ENCODE data around the gene ERV3-1.
A peak's percentile ranks its signal among the peaks of the same experiment; 100 is the strongest.
"Not testable (repeated sequence)": the region's sequence is repeated elsewhere in the genome, so short reads cannot be mapped to it uniquely, and the experiment has no call there.

Gene ERV3-1

GRCh38 chr7:65051139-65051538 is 44.7 kb upstream of the ERV3-1 start:
- not testable (repeated sequence) for H3K4me3 ChIP-seq (ENCODE audit: insufficient read depth in 1 of 2, low read depth in 1 of 2, low read length in 2 of 2); H3K79me1 ChIP-seq (replicated peaks; ENCODE audit: low read length, poor library complexity, severe bottlenecking); H3K4me1 ChIP-seq (ENCODE audit: control insufficient read depth, insufficient read depth, low read depth, low read length); H3K4ac ChIP-seq (ENCODE audit: low read depth in 1 of 2, low read length in 2 of 2); H2AFZ ChIP-seq (ENCODE audit: low read depth, low read length); H3K18ac ChIP-seq (ENCODE audit: low read depth in 1 of 2, low read length in 2 of 2); DNase-seq; H3K14ac ChIP-seq (ENCODE audit: low read length in 2 of 2); H3K4me2 ChIP-seq (ENCODE audit: low read length, poor library complexity, severe bottlenecking); H2BK15ac ChIP-seq (ENCODE audit: low read depth, poor library complexity, severe bottlenecking); H3K9ac ChIP-seq (ENCODE audit: low read length); H3K27ac ChIP-seq (ENCODE audit: low read length, poor library complexity, severe bottlenecking); H3K23ac ChIP-seq (ENCODE audit: low read length in 2 of 2); H3K36me3 ChIP-seq (ENCODE audit: control insufficient read depth in 1 of 2, insufficient read depth in 2 of 2, low read depth in 1 of 2, low read length in 2 of 2); H2BK5ac ChIP-seq (ENCODE audit: low read depth, low read length, poor library complexity, severe bottlenecking); H4K8ac ChIP-seq (ENCODE audit: low read length); H3K9me3 ChIP-seq (ENCODE audit: control insufficient read depth, low read length); H3K27me3 ChIP-seq (ENCODE audit: control insufficient read depth in 1 of 2, insufficient read depth in 1 of 2, low read length in 2 of 2); H2AK5ac ChIP-seq (ENCODE audit: low read length, severe bottlenecking); H2BK120ac ChIP-seq (ENCODE audit: low read depth, low read length); H4K91ac ChIP-seq (ENCODE audit: low read length); H2BK12ac ChIP-seq (ENCODE audit: low read length in 2 of 2)

- WGBS, result 83% methylated on average over 4 of the region's 4 CpGs
- not testable (repeated sequence) for H3K4me1 ChIP-seq (ENCODE audit: control insufficient read depth, insufficient read depth, low read depth, low read length); H3K18ac ChIP-seq (ENCODE audit: low read depth in 1 of 2, low read length in 2 of 2); H2BK5ac ChIP-seq (ENCODE audit: low read depth, low read length, poor library complexity, severe bottlenecking); H3K9ac ChIP-seq (ENCODE audit: low read length); H2AFZ ChIP-seq (ENCODE audit: low read depth, low read length); H2BK120ac ChIP-seq (ENCODE audit: low read depth, low read length); H3K9me3 ChIP-seq (ENCODE audit: control insufficient read depth, low read length); H3K4ac ChIP-seq (ENCODE audit: low read depth in 1 of 2, low read length in 2 of 2); H3K27me3 ChIP-seq (ENCODE audit: control insufficient read depth in 1 of 2, insufficient read depth in 1 of 2, low read length in 2 of 2); H2AK5ac ChIP-seq (ENCODE audit: low read length, severe bottlenecking); H3K4me3 ChIP-seq (ENCODE audit: insufficient read depth in 1 of 2, low read depth in 1 of 2, low read length in 2 of 2); H3K79me1 ChIP-seq (replicated peaks; ENCODE audit: low read length, poor library complexity, severe bottlenecking); H3K36me3 ChIP-seq (ENCODE audit: control insufficient read depth in 1 of 2, insufficient read depth in 2 of 2, low read depth in 1 of 2, low read length in 2 of 2); H3K23ac ChIP-seq (ENCODE audit: low read length in 2 of 2); H2BK12ac ChIP-seq (ENCODE audit: low read length in 2 of 2); H3K4me2 ChIP-seq (ENCODE audit: low read length, poor library complexity, severe bottlenecking); H3K27ac ChIP-seq (ENCODE audit: low read length, poor library complexity, severe bottlenecking); DNase-seq; H4K91ac ChIP-seq (ENCODE audit: low read length); H4K8ac ChIP-seq (ENCODE audit: low read length); H3K14ac ChIP-seq (ENCODE audit: low read length in 2 of 2); H2BK15ac ChIP-seq (ENCODE audit: low read depth, poor library complexity, severe bottlenecking)
Observed at GRCh38 chr7:65046329-65046728, 39.8 kb upstream of the ERV3-1 start.

GRCh38 chr7:65045589-65045988 is 39.1 kb upstream of the ERV3-1 start:
- H3K27me3 ChIP-seq (ENCODE audit: control insufficient read depth in 1 of 2, insufficient read depth in 1 of 2, low read length in 2 of 2); H2AK5ac ChIP-seq (ENCODE audit: low read length, severe bottlenecking); H3K9me3 ChIP-seq (ENCODE audit: control insufficient read depth, low read length); H2AFZ ChIP-seq (ENCODE audit: low read depth, low read length); H3K4me2 ChIP-seq (ENCODE audit: low read length, poor library complexity, severe bottlenecking); H3K4me1 ChIP-seq (ENCODE audit: control insufficient read depth, insufficient read depth, low read depth, low read length); H3K9ac ChIP-seq (ENCODE audit: low read length); H2BK5ac ChIP-seq (ENCODE audit: low read depth, low read length, poor library complexity, severe bottlenecking); H3K4me3 ChIP-seq (ENCODE audit: insufficient read depth in 1 of 2, low read depth in 1 of 2, low read length in 2 of 2); H3K27ac ChIP-seq (ENCODE audit: low read length, poor library complexity, severe bottlenecking); H4K91ac ChIP-seq (ENCODE audit: low read length); H3K79me1 ChIP-seq (replicated peaks; ENCODE audit: low read length, poor library complexity, severe bottlenecking); H3K36me3 ChIP-seq (ENCODE audit: control insufficient read depth in 1 of 2, insufficient read depth in 2 of 2, low read depth in 1 of 2, low read length in 2 of 2); H2BK12ac ChIP-seq (ENCODE audit: low read length in 2 of 2); H3K14ac ChIP-seq (ENCODE audit: low read length in 2 of 2); H3K4ac ChIP-seq (ENCODE audit: low read depth in 1 of 2, low read length in 2 of 2); H3K18ac ChIP-seq (ENCODE audit: low read depth in 1 of 2, low read length in 2 of 2); DNase-seq; H4K8ac ChIP-seq (ENCODE audit: low read length); H2BK15ac ChIP-seq (ENCODE audit: low read depth, poor library complexity, severe bottlenecking); H2BK120ac ChIP-seq (ENCODE audit: low read depth, low read length); H3K23ac ChIP-seq (ENCODE audit: low read length in 2 of 2): not testable (repeated sequence)
- 95% methylated on average over 2 of the region's 2 CpGs for WGBS

GRCh38 chr7:65038767-65039166 is 32.3 kb upstream of the ERV3-1 start:
- H3K9me3 ChIP-seq (ENCODE audit: control insufficient read depth, low read length); H2BK120ac ChIP-seq (ENCODE audit: low read depth, low read length); H3K79me1 ChIP-seq (replicated peaks; ENCODE audit: low read length, poor library complexity, severe bottlenecking); H3K27ac ChIP-seq (ENCODE audit: low read length, poor library complexity, severe bottlenecking); H3K4me1 ChIP-seq (ENCODE audit: control insufficient read depth, insufficient read depth, low read depth, low read length); H4K8ac ChIP-seq (ENCODE audit: low read length); H3K27me3 ChIP-seq (ENCODE audit: control insufficient read depth in 1 of 2, insufficient read depth in 1 of 2, low read length in 2 of 2); H2AK5ac ChIP-seq (ENCODE audit: low read length, severe bottlenecking); H2BK5ac ChIP-seq (ENCODE audit: low read depth, low read length, poor library complexity, severe bottlenecking); H4K91ac ChIP-seq (ENCODE audit: low read length); H2BK12ac ChIP-seq (ENCODE audit: low read length in 2 of 2); H3K4ac ChIP-seq (ENCODE audit: low read depth in 1 of 2, low read length in 2 of 2); H2BK15ac ChIP-seq (ENCODE audit: low read depth, poor library complexity, severe bottlenecking); H3K36me3 ChIP-seq (ENCODE audit: control insufficient read depth in 1 of 2, insufficient read depth in 2 of 2, low read depth in 1 of 2, low read length in 2 of 2): not testable (repeated sequence)
- Histone ChIP-seq H2AFZ (ENCODE audit: low read depth, low read length) (peak overlapping the region; percentile 23), H3K18ac (ENCODE audit: low read depth in 1 of 2, low read length in 2 of 2) (peak overlapping the region in 1 of 2 experiments; percentile 57), H3K4me2 (ENCODE audit: low read length, poor library complexity, severe bottlenecking) (peak overlapping the region; percentile 71), H3K23ac (ENCODE audit: low read length in 2 of 2) (peak overlapping the region in 1 of 2 experiments; percentile 1), H3K9ac (ENCODE audit: low read length) (peak overlapping the region; percentile 83), H3K14ac (ENCODE audit: low read length in 2 of 2) (peak overlapping the region in 1 of 2 experiments; percentile 86), H3K4me3 (ENCODE audit: insufficient read depth in 1 of 2, low read depth in 1 of 2, low read length in 2 of 2) (peak overlapping the region; percentile 78 to 88)
- 0% methylated on average over 21 of the region's 35 CpGs for WGBS
- DNase-seq, result peak; percentile 29

Measured in mesenchymal stem cell (in vitro differentiated cells and primary cell).